Esophagus muscularis mucosa (tissue), 4 donors: ENCODE measurements around the gene FOLH1.
"Not testable (repeated sequence)": the region's sequence is repeated elsewhere in the genome, so short reads cannot be mapped to it uniquely, and the experiment has no call there.

Experiments used
- CTCF ChIP-seq, 3 experiments: fragments of 200-600 bp in 2 of 3; fragments of 450-650 bp in 1 of 3; sonication (generic) in 2 of 3; IDR thresholded peaks; one replicate each; pipeline ENCODE4 v1.5.1; 2017 to 2019; ENCODE audit warnings: antibody characterized with exemption in 3 of 3, mild to moderate bottlenecking in 2 of 3, moderate library complexity in 1 of 3
- EP300 ChIP-seq: sonication (generic); formaldehyde crosslinking; IDR thresholded peaks from one replicate; pipeline ENCODE4 v1.6.1; 2017; ENCODE audit warnings: antibody characterized with exemption
- POLR2A ChIP-seq: fragments of 450-650 bp; IDR thresholded peaks from one replicate; pipeline ENCODE4 v1.6.1; 2017; ENCODE audit warnings: antibody characterized with exemption, moderate library complexity, mild to moderate bottlenecking, low read depth

GRCh38 chr11:49230001-49230400 lies 21.6 kb upstream of the FOLH1 start:
- TF ChIP-seq CTCF (IDR thresholded peaks at IDR 0.05); POLR2A; EP300: not testable (repeated sequence)
